Measurements from ENCODE around the gene IRF2BPL. TPM values are rescaled to one million over a fixed set of nuclear protein-coding genes. Genes with fewer than 3 reads are reported as not detected.

IRF2BPL gene
- total RNA-seq, 1 experiment from 2014 or later, result 83.3 TPM

DNA sequence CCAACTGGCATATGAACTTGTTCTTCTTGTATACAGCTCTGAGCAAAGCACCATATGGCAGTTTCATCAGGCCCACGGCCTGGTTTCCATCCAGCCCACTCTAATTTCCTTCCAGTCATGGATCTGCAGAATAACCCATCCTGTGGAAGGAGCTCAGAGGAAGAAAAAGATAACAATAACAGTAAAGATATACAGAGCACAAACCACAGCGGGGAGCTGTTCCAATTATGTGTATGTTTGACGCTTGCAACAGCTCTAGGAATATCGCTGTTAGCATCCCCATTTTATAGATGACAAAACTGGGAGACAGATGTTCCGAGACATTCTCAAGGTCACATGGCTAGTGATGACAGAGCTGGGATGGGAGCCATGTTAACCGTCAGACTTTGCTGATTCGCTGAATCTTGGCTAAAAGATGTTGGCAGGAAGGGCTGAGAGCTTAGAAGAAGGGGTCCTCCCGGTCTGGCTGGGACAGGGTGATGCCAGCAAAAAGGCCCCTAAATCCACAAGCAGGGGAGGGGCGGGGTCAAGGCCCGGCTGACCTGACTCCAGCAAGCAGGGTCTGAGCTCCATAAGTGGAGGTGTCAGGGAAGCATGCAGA is 35.2 kb upstream of the IRF2BPL start:
- H3K27ac ChIP-seq (ENCODE audit: low read length), result peak overlapping the region; percentile 91
- ATAC-seq, result no peak
- intact Hi-C loops (cut with micrococcal nuclease; ENCODE audit: unreplicated experiment), result no loop called here
- H3K4me1 ChIP-seq (ENCODE audit: control insufficient read depth, insufficient read depth, low read length), result peaks cover 37% of the 10 kb centered on the region
- H3K36me3 ChIP-seq (ENCODE audit: control insufficient read depth, insufficient read depth, low read length), result no peaks in the 10 kb centered on the region
- H3K9me3 ChIP-seq (ENCODE audit: control insufficient read depth, insufficient read depth, low read depth, low read length), result no peaks in the 10 kb centered on the region
- CTCF ChIA-PET, result interaction anchor here (0.8 kb wide), 1 partner anchor 191 kb away, joined by 3 read pairs; no protein-coding TSS in a partner anchor
- POLR2A ChIA-PET, result interaction anchor here (0.6 kb wide), 1 partner anchor 13 kb away, joined by 3 read pairs; no protein-coding TSS in a partner anchor
- BruUV-seq (replicated peaks), result no TSS peak
- TF ChIP-seq SIN3A (IDR thresholded peaks at IDR 0.05; ENCODE audit: borderline replicate concordance, insufficient read depth, low read depth, low read length), result no peak
- TF ChIP-seq, protein P1, sequence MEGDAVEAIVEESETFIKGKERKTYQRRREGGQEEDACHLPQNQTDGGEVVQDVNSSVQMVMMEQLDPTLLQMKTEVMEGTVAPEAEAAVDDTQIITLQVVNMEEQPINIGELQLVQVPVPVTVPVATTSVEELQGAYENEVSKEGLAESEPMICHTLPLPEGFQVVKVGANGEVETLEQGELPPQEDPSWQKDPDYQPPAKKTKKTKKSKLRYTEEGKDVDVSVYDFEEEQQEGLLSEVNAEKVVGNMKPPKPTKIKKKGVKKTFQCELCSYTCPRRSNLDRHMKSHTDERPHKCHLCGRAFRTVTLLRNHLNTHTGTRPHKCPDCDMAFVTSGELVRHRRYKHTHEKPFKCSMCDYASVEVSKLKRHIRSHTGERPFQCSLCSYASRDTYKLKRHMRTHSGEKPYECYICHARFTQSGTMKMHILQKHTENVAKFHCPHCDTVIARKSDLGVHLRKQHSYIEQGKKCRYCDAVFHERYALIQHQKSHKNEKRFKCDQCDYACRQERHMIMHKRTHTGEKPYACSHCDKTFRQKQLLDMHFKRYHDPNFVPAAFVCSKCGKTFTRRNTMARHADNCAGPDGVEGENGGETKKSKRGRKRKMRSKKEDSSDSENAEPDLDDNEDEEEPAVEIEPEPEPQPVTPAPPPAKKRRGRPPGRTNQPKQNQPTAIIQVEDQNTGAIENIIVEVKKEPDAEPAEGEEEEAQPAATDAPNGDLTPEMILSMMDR (IDR thresholded peaks at IDR 0.05), result no peak
- TF ChIP-seq TCF7L2 (IDR thresholded peaks at IDR 0.05; ENCODE audit: low read depth, low read length), result no peak
- TF ChIP-seq, protein P2, sequence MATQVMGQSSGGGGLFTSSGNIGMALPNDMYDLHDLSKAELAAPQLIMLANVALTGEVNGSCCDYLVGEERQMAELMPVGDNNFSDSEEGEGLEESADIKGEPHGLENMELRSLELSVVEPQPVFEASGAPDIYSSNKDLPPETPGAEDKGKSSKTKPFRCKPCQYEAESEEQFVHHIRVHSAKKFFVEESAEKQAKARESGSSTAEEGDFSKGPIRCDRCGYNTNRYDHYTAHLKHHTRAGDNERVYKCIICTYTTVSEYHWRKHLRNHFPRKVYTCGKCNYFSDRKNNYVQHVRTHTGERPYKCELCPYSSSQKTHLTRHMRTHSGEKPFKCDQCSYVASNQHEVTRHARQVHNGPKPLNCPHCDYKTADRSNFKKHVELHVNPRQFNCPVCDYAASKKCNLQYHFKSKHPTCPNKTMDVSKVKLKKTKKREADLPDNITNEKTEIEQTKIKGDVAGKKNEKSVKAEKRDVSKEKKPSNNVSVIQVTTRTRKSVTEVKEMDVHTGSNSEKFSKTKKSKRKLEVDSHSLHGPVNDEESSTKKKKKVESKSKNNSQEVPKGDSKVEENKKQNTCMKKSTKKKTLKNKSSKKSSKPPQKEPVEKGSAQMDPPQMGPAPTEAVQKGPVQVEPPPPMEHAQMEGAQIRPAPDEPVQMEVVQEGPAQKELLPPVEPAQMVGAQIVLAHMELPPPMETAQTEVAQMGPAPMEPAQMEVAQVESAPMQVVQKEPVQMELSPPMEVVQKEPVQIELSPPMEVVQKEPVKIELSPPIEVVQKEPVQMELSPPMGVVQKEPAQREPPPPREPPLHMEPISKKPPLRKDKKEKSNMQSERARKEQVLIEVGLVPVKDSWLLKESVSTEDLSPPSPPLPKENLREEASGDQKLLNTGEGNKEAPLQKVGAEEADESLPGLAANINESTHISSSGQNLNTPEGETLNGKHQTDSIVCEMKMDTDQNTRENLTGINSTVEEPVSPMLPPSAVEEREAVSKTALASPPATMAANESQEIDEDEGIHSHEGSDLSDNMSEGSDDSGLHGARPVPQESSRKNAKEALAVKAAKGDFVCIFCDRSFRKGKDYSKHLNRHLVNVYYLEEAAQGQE (IDR thresholded peaks at IDR 0.05; ENCODE audit: insufficient read depth in 1 of 2, low read depth in 2 of 2, low read length in 1 of 2), result no peak
- no peak for TF ChIP-seq POLR2AphosphoS5 (IDR thresholded peaks at IDR 0.05; ENCODE audit: low read depth, low read length)
- no peak overlapping the region for H3K4me3 ChIP-seq (ENCODE audit: low read depth in 2 of 2, low read length in 2 of 2)
- DNase-seq (ENCODE audit: low read depth, low spot score), result no peak
- in situ Hi-C loops (cut with HindIII; ENCODE audit: low pct_unique_long_range_greater_than_20kb, low sequenced_read_pairs), result no loop called here
- H3K27me3 ChIP-seq (ENCODE audit: control insufficient read depth, insufficient read depth, low read length), result no peaks in the 10 kb centered on the region

DNA sequence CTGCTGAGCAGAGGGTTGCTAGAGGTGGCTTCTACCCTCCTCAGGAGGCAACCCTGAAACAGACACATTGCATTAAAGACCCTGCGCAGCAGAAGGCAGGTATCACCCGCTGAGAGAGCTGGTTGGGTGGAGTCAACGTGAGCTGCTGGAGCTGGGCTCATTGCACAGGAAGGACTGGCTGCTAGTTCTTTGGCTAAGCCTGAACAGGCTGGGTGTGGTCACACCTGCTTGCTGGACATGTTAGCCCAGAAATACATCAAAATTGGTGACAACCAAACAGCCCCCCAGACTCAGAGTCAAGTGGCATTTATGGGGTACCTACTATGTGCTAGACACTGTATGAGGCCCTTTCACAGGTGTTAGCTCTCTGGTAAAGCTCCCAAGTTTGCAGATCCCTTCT is 33.8 kb upstream of the IRF2BPL start:
- CTCF ChIA-PET, result no interaction called here
- Histone ChIP-seq H3K36me3 (ENCODE audit: control insufficient read depth, insufficient read depth, low read length) (no peaks in the 10 kb centered on the region), H3K9me3 (ENCODE audit: control insufficient read depth, insufficient read depth, low read depth, low read length) (no peaks in the 10 kb centered on the region), H3K27ac (ENCODE audit: low read length) (peak overlapping the region; percentile 48), H3K4me1 (ENCODE audit: control insufficient read depth, insufficient read depth, low read length) (peaks cover 25% of the 10 kb centered on the region), H3K27me3 (ENCODE audit: control insufficient read depth, insufficient read depth, low read length) (no peaks in the 10 kb centered on the region), H3K4me3 (ENCODE audit: low read depth in 2 of 2, low read length in 2 of 2) (no peak overlapping the region)
- DNase-seq (ENCODE audit: low read depth, low spot score), result no peak
- TF ChIP-seq POLR2AphosphoS5 (IDR thresholded peaks at IDR 0.05; ENCODE audit: low read depth, low read length) (no peak), SIN3A (IDR thresholded peaks at IDR 0.05; ENCODE audit: borderline replicate concordance, insufficient read depth, low read depth, low read length) (no peak), TCF7L2 (IDR thresholded peaks at IDR 0.05; ENCODE audit: low read depth, low read length) (no peak)
- TF ChIP-seq, protein P2 (IDR thresholded peaks at IDR 0.05; ENCODE audit: insufficient read depth in 1 of 2, low read depth in 2 of 2, low read length in 1 of 2), result no peak
- TF ChIP-seq, protein P1 (IDR thresholded peaks at IDR 0.05), result no peak
- BruUV-seq (replicated peaks), result no TSS peak
- ATAC-seq, result no peak
- in situ Hi-C loops (cut with HindIII; ENCODE audit: low pct_unique_long_range_greater_than_20kb, low sequenced_read_pairs), result no loop called here
- intact Hi-C loops (cut with micrococcal nuclease; ENCODE audit: unreplicated experiment), result no loop called here
- POLR2A ChIA-PET, result no interaction called here

Data from Panc1 (cell line).